Subcutaneous abdominal adipose tissue (tissue), 5 donors: Measurements from ENCODE around the gene RNF44.
"Not testable (repeated sequence)": the region's sequence is repeated elsewhere in the genome, so short reads cannot be mapped to it uniquely, and the experiment has no call there.

Source experiments
- H3K27ac ChIP-seq: one replicate; pipeline ENCODE4 v1.7.0; 2013; ENCODE audit warnings: low read depth, mild to moderate bottlenecking, inconsistent platforms, low read length, moderate library complexity
- H3K27me3 ChIP-seq, 5 donors: one replicate each; pipeline ENCODE4 v1.7.0; 2013; ENCODE audit warnings: low read length in 5 of 5, inconsistent platforms in 1 of 5; ENCODE audit not compliant: control insufficient read depth in 5 of 5, insufficient read depth in 4 of 5
- H3K36me3 ChIP-seq, 5 donors: one replicate each; pipeline ENCODE4 v1.7.0; 2013; ENCODE audit warnings: low read length in 5 of 5; ENCODE audit not compliant: control insufficient read depth in 5 of 5, insufficient read depth in 5 of 5
- H3K4me1 ChIP-seq, 5 donors: one replicate each; pipeline ENCODE4 v1.7.0; 2013; ENCODE audit warnings: low read length in 5 of 5, mild to moderate bottlenecking in 3 of 5, moderate library complexity in 1 of 5; ENCODE audit not compliant: control insufficient read depth in 5 of 5, insufficient read depth in 5 of 5
- H3K4me3 ChIP-seq, 5 donors: one replicate each; pipeline ENCODE4 v1.7.0; 2013; ENCODE audit warnings: low read length in 5 of 5, low read depth in 1 of 5
- H3K9ac ChIP-seq, 5 donors: one replicate each; pipeline ENCODE4 v1.7.0; 2013; ENCODE audit warnings: low read length in 5 of 5, mild to moderate bottlenecking in 4 of 5, moderate library complexity in 3 of 5
- H3K9me3 ChIP-seq, 5 donors: one replicate each; pipeline ENCODE4 v1.7.0; 2013; ENCODE audit warnings: low read length in 5 of 5; ENCODE audit not compliant: control insufficient read depth in 5 of 5
- donor health status: healthy.
- donor health status: healthy.
- donor health status: healthy.
- donor health status: healthy.
- donor health status: healthy.

RNF44 gene

GRCh38 chr5:176553260-176554085 lies 16.3 kb upstream of the RNF44 start:
- peaks cover 26 to 39% (median 29%) of the 10 kb centered on the region in 5 donors for H3K27me3 ChIP-seq
- H3K4me3 ChIP-seq: no peak overlapping the region
- no peak overlapping the region for H3K27ac ChIP-seq
- peaks cover 0 to 10% (median 4%) of the 10 kb centered on the region in 5 donors for H3K4me1 ChIP-seq
- H3K36me3 ChIP-seq: no peaks in the 10 kb centered on the region
- H3K9ac ChIP-seq: no peak overlapping the region
- H3K9me3 ChIP-seq: no peaks in the 10 kb centered on the region

GRCh38 chr5:176552332-176552869 lies 15.2 kb upstream of the RNF44 start:
- Histone ChIP-seq H3K9me3 (no peaks in the 10 kb centered on the region), H3K4me3 (no peak overlapping the region), H3K27me3 (peaks cover 28 to 40% (median 29%) of the 10 kb centered on the region in 5 donors), H3K4me1 (peaks cover 0 to 10% (median 4%) of the 10 kb centered on the region in 5 donors), H3K9ac (no peak overlapping the region), H3K36me3 (no peaks in the 10 kb centered on the region), H3K27ac (no peak overlapping the region)

- not testable (repeated sequence) for H3K36me3 ChIP-seq, H3K4me3 ChIP-seq, H3K27ac ChIP-seq, H3K9ac ChIP-seq, H3K9me3 ChIP-seq, H3K4me1 ChIP-seq
- peaks cover 28 to 42% (median 29%) of the 10 kb centered on the region in 5 donors for H3K27me3 ChIP-seq
Observed at GRCh38 chr5:176550937-176551336, 13.7 kb upstream of the RNF44 start.

GRCh38 chr5:176550275-176550831 lies 13.2 kb upstream of the RNF44 start:
- H3K27me3 ChIP-seq: peaks cover 28 to 42% (median 29%) of the 10 kb centered on the region in 5 donors
- H3K36me3 ChIP-seq: no peaks in the 10 kb centered on the region
- H3K4me3 ChIP-seq: no peak overlapping the region
- no peak overlapping the region for H3K27ac ChIP-seq
- H3K9me3 ChIP-seq: no peaks in the 10 kb centered on the region
- H3K9ac ChIP-seq: no peak overlapping the region
- H3K4me1 ChIP-seq: peaks cover 0 to 10% (median 4%) of the 10 kb centered on the region in 5 donors

- Histone ChIP-seq H3K9me3 (no peaks in the 10 kb centered on the region), H3K36me3 (no peaks in the 10 kb centered on the region), H3K4me1 (peaks cover 0 to 10% (median 4%) of the 10 kb centered on the region in 5 donors), H3K27ac (no peak overlapping the region), H3K27me3 (peaks cover 28 to 42% (median 29%) of the 10 kb centered on the region in 5 donors), H3K9ac (no peak overlapping the region), H3K4me3 (no peak overlapping the region)
Observed at GRCh38 chr5:176549871-176550270, 12.7 kb upstream of the RNF44 start.

- no peaks in the 10 kb centered on the region for H3K36me3 ChIP-seq
- peaks cover 25 to 38% (median 29%) of the 10 kb centered on the region in 5 donors for H3K27me3 ChIP-seq
- peaks cover 0 to 9% (median 3%) of the 10 kb centered on the region in 5 donors for H3K4me1 ChIP-seq
- no peak within 1 kb of the TSS for H3K9ac ChIP-seq
- H3K4me3 ChIP-seq: no peak within 1 kb of the TSS
- H3K27ac ChIP-seq: no peak within 1 kb of the TSS
- H3K9me3 ChIP-seq: no peaks in the 10 kb centered on the region
Observed at GRCh38 chr5:176548967-176549444, 11.8 kb upstream of the RNF44 start, which contains the start of gene CDHR2. Gene CDHR2, plus strand, starts transcription at chr5:176549342. Its CDS starts 16,011 bp downstream, at chr5:176565353.

- Histone ChIP-seq H3K27ac (no peak overlapping the region), H3K9ac (no peak overlapping the region)
Observed at GRCh38 chr5:176547802-176548201, 10.6 kb upstream of the RNF44 start.

GRCh38 chr5:176545737-176546509 lies 8.7 kb upstream of the RNF44 start:
- Histone ChIP-seq H3K36me3 (no peaks in the 10 kb centered on the region), H3K27me3 (peaks cover 9 to 16% (median 11%) of the 10 kb centered on the region in 5 donors), H3K4me1 (peaks cover 2 to 32% (median 26%) of the 10 kb centered on the region in 5 donors), H3K4me3 (no peak overlapping the region), H3K9me3 (no peaks in the 10 kb centered on the region), H3K9ac (peak overlapping the region in 1 of 5 donors; percentile 7), H3K27ac (no peak overlapping the region)

More at GRCh38 chr5:176547802-176548201, 10.6 kb upstream of the RNF44 start:
- Histone ChIP-seq H3K4me1 (peaks cover 0 to 13% (median 9%) of the 10 kb centered on the region in 5 donors), H3K9me3 (no peaks in the 10 kb centered on the region), H3K36me3 (no peaks in the 10 kb centered on the region), H3K4me3 (no peak overlapping the region), H3K27me3 (peaks cover 20 to 27% (median 22%) of the 10 kb centered on the region in 5 donors)

- Histone ChIP-seq H3K27ac (no peak overlapping the region), H3K9ac (peak overlapping the region in 1 of 5 donors; percentile 7)
Observed at GRCh38 chr5:176545388-176545736, 8.2 kb upstream of the RNF44 start.

More at GRCh38 chr5:176545388-176545736, 8.2 kb upstream of the RNF44 start:
- Histone ChIP-seq H3K4me3 (no peak overlapping the region), H3K4me1 (peaks cover 2 to 30% (median 27%) of the 10 kb centered on the region in 5 donors), H3K9me3 (no peaks in the 10 kb centered on the region), H3K27me3 (peaks cover 5 to 13% (median 9%) of the 10 kb centered on the region in 5 donors), H3K36me3 (no peaks in the 10 kb centered on the region)
